IPS-20b (cell line): ENCODE measurements around the gene MYO10.

Experiments
- H3K27ac ChIP-seq: one replicate; pipeline ENCODE4 v1.5.1; 2013; ENCODE audit warnings: low read length
- H3K27me3 ChIP-seq: 2 replicates; pipeline ENCODE4 v1.6.1; 2013; ENCODE audit warnings: mild to moderate bottlenecking, low read length, inconsistent platforms; ENCODE audit not compliant: insufficient read depth
- H3K36me3 ChIP-seq: 2 replicates; pipeline ENCODE4 v1.6.1; 2013; ENCODE audit warnings: low read depth, mild to moderate bottlenecking, inconsistent platforms, low read length, moderate library complexity; ENCODE audit not compliant: insufficient read depth
- H3K4me1 ChIP-seq: 2 replicates; pipeline ENCODE4 v1.6.1; 2013; ENCODE audit warnings: mild to moderate bottlenecking, control low read depth, inconsistent platforms, low read length, moderate library complexity; ENCODE audit not compliant: insufficient read depth
- H3K4me3 ChIP-seq: 2 replicates; pipeline ENCODE4 v1.5.1; 2013; ENCODE audit warnings: mild to moderate bottlenecking, low read length, inconsistent platforms
- H3K9ac ChIP-seq: 2 replicates; pipeline ENCODE4 v1.6.1; 2013; ENCODE audit warnings: low read depth, mild to moderate bottlenecking, inconsistent platforms, low read length, moderate library complexity
- H3K9me3 ChIP-seq: 2 replicates; pipeline ENCODE4 v1.6.1; 2013; ENCODE audit warnings: mild to moderate bottlenecking, low read depth, low read length, inconsistent platforms; ENCODE audit not compliant: insufficient read depth

MYO10 gene

GRCh38 chr5:16926417-16926816 is 9.7 kb downstream of the MYO10 start:
- H3K4me3 ChIP-seq, result no peak overlapping the region
- no peaks in the 10 kb centered on the region for H3K9me3 ChIP-seq
- no peaks in the 10 kb centered on the region for H3K27me3 ChIP-seq
- H3K9ac ChIP-seq, result no peak overlapping the region
- H3K36me3 ChIP-seq, result no peaks in the 10 kb centered on the region
- H3K4me1 ChIP-seq, result 0 out of 2 replicates have a peak, but pooled peaks cover 3% of the 10 kb centered on the region
- no peak overlapping the region for H3K27ac ChIP-seq

DNA sequence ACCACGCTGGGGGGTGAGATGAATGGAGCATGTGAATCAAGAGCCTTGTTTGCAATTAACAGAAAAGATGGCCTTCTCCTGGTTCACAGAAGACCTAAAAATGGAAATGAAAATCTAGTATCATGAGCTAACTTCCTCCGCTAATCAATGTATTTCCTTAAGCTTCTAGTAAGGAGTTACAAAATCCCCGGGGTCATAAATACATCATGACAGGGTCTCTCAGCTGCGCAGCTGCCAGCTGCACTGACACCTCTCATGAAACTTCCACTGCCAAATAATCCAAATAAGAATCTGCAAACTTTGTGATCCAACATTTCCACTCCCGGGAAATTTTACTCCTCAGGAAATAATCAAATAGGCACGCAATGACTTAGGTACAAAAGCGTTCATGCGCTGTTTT is 11.9 kb downstream of the MYO10 start:
- no peak overlapping the region for H3K27ac ChIP-seq
- no peaks in the 10 kb centered on the region for H3K9me3 ChIP-seq
- no peak overlapping the region for H3K4me3 ChIP-seq
- H3K4me1 ChIP-seq, result no peaks in the 10 kb centered on the region
- no peaks in the 10 kb centered on the region for H3K36me3 ChIP-seq
- no peaks in the 10 kb centered on the region for H3K27me3 ChIP-seq
- no peak overlapping the region for H3K9ac ChIP-seq

DNA sequence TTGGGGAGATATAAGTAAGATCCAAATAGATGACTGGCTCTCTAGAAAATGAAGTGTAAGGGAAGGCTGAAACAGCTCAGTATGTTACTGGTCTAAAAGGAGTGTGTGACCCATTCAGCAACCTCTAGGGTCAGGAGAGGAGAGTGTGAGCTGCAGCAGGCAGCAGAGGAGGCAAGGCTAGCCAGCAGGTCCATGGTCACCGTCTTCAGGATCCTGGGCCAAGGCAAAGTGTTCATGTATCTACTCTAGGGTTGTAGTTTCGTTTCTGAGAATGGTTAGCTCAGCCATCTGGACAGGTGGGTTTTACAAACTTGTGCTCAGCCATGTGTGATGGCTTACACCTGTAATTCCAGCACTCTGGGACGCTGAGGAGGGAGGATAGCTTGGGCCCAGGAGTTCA is 13.7 kb downstream of the MYO10 start:
- no peaks in the 10 kb centered on the region for H3K27me3 ChIP-seq
- no peaks in the 10 kb centered on the region for H3K9me3 ChIP-seq
- H3K9ac ChIP-seq, result no peak overlapping the region
- no peaks in the 10 kb centered on the region for H3K36me3 ChIP-seq
- no peak overlapping the region for H3K27ac ChIP-seq
- H3K4me1 ChIP-seq, result no peaks in the 10 kb centered on the region
- H3K4me3 ChIP-seq, result no peak overlapping the region

GRCh38 chr5:16921211-16921610 is 14.9 kb downstream of the MYO10 start:
- Histone ChIP-seq H3K27me3 (no peaks in the 10 kb centered on the region), H3K27ac (no peak overlapping the region), H3K9me3 (no peaks in the 10 kb centered on the region), H3K4me3 (no peak overlapping the region), H3K36me3 (no peaks in the 10 kb centered on the region), H3K9ac (no peak overlapping the region), H3K4me1 (no peaks in the 10 kb centered on the region)

DNA sequence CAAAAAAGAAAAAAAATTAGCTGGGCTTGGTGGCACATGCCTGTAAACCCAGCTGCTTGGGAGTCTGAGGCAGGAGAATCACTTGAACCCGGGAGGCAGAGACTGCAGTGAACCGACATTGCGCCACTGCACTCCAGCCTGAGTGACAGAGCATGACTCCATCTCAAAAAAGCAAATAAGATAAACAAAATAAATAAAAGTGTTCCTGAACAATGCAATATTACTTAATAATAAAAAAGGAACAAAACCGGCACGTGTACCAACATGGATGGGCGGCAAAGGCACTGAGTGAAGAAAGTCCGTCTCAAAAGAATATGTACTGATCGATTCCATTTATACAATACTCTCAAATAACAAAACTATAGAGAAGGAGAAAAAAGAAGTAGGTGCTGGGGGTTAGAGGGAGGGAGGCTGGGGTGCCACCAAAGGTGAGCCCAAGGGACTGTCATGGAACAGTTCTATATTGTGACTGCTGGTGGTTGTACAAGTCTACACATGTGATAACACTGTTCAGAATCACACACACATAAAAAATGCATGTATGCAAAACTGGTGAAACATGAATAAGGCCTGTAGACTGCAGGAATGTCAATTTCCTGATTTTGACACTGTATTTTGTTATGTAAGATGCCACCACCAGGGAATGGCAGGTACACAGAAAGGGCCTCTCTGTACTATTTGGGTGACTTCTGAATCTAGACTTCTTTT is 15.8 kb downstream of the MYO10 start:
- H3K27me3 ChIP-seq, result no peaks in the 10 kb centered on the region
- H3K36me3 ChIP-seq, result no peaks in the 10 kb centered on the region
- no peaks in the 10 kb centered on the region for H3K9me3 ChIP-seq
- no peak overlapping the region for H3K27ac ChIP-seq
- no peak overlapping the region for H3K9ac ChIP-seq
- H3K4me1 ChIP-seq, result no peaks in the 10 kb centered on the region; the same call in 1 of the 2 replicates
- no peak overlapping the region for H3K4me3 ChIP-seq

GRCh38 chr5:16918891-16919671 is 17.0 kb downstream of the MYO10 start:
- Histone ChIP-seq H3K36me3 (no peaks in the 10 kb centered on the region), H3K4me1 (no peaks in the 10 kb centered on the region; the same call in 1 of the 2 replicates), H3K4me3 (no peak overlapping the region), H3K27ac (peak overlapping the region; percentile 51), H3K9ac (no peak overlapping the region), H3K27me3 (no peaks in the 10 kb centered on the region), H3K9me3 (no peaks in the 10 kb centered on the region)

- H3K36me3 ChIP-seq, result no peaks in the 10 kb centered on the region
- no peak overlapping the region for H3K27ac ChIP-seq
- H3K27me3 ChIP-seq, result no peaks in the 10 kb centered on the region
- H3K9me3 ChIP-seq, result no peaks in the 10 kb centered on the region
- H3K4me3 ChIP-seq, result no peak overlapping the region
- no peaks in the 10 kb centered on the region; the same call in 1 of the 2 replicates for H3K4me1 ChIP-seq
- H3K9ac ChIP-seq, result no peak overlapping the region
Observed at GRCh38 chr5:16918156-16918555, 17.9 kb downstream of the MYO10 start.

DNA sequence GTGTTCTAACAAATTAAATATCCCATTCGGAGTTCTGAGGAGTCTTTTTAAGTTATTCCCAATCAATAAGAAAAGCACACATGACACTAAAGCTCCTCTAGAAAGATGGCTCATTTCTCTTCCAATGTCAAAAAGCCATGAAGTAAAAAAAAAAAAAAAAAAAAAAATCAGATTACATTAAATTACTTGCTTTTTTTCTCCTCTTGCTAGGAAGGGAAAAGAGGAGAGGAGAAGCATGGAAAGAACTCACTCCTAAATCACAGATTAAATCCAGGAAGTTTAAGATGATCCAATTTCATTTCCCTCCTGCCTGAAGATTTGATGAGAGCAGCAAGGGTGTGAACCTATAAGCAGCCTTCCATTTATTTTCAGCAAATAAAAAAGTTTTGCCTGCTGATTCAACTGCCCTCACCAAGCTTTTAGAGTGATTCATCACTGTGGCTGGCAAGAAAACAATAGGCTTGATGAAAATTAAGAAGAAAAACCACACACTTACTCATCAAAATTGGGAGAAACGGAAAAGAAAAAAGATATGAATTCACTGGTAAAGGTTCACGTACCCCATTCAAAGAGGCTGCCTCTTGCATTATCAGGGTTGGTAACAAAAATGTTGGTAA is 19.7 kb downstream of the MYO10 start:
- H3K9ac ChIP-seq, result no peak overlapping the region

GRCh38 chr5:16914584-16914983 is 21.5 kb downstream of the MYO10 start:
- Histone ChIP-seq H3K36me3 (no peaks in the 10 kb centered on the region), H3K4me3 (no peak overlapping the region), H3K27ac (no peak overlapping the region), H3K27me3 (no peaks in the 10 kb centered on the region), H3K4me1 (no peaks in the 10 kb centered on the region; the same call in 1 of the 2 replicates), H3K9ac (no peak overlapping the region), H3K9me3 (no peaks in the 10 kb centered on the region)

More for the DNA sequence above, 19.7 kb downstream of the MYO10 start:
- no peaks in the 10 kb centered on the region for H3K9me3 ChIP-seq
- no peaks in the 10 kb centered on the region for H3K27me3 ChIP-seq
- H3K27ac ChIP-seq, result no peak overlapping the region
- no peak overlapping the region for H3K4me3 ChIP-seq
- H3K4me1 ChIP-seq, result no peaks in the 10 kb centered on the region; the same call in 1 of the 2 replicates
- H3K36me3 ChIP-seq, result no peaks in the 10 kb centered on the region

DNA sequence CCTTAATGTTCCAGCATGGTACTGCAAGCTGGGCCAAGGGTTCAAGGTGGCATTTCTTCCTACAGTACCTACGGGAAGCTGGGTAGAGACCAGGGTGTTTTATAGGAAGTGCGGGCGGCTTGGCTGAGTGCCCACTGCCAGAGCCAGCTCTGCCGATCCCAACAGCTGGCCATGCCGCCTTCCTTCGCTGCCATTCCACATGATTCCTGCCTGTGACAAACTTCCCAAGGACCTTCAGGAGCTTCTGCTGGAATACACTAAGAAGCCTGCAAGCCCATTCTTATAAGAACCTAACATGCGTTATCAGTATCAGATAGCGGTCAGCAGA is 22.0 kb downstream of the MYO10 start:
- H3K4me3 ChIP-seq, result no peak overlapping the region
- H3K9ac ChIP-seq, result no peak overlapping the region
- no peaks in the 10 kb centered on the region for H3K9me3 ChIP-seq
- H3K27me3 ChIP-seq, result no peaks in the 10 kb centered on the region
- H3K36me3 ChIP-seq, result no peaks in the 10 kb centered on the region
- H3K4me1 ChIP-seq, result no peaks in the 10 kb centered on the region; the same call in 1 of the 2 replicates
- H3K27ac ChIP-seq, result no peak overlapping the region

DNA sequence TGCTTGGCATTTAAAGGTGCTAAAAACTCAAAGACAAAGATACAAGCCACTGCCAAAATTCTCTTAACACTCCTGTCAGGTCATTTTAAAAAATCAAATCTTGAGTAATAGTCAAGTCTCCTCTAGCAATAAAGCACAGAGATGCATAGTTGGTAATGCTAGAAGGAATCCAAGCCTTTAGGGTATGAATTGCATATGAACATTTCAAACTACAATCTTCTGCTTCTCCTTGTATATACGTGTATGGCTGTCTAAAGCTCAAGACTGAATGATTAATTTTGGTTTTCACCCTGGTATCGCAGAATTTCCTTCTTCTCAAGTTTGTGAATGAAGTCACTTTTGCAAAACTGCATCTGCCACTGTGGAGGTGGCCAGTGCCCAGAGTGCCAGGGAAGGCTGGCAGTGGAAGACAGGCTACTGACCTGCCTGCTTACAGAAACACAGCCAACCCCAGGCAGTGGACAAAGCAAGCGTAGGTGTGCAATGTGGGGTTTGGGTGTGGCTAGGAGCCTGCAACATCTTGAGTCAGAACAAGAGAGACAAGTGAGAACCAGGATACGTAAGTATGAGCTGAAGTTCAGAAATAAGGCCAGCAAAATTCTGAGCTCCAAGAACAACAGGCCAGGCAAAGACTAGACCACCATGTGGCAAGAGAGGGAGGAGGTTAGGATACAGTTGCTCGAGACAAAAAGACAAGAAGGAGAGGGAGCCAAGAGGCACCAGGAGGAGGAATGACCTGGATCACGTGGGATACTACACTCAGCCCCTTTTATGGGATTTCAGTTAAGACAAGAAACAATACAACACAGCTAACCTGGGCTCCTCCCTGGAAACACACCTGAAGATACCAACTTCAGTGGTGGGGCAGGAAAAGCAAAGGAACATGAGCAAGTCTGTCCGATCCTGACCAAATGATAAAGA is 22.6 kb downstream of the MYO10 start:
- no peaks in the 10 kb centered on the region for H3K9me3 ChIP-seq
- H3K4me3 ChIP-seq, result no peak overlapping the region
- no peaks in the 10 kb centered on the region for H3K36me3 ChIP-seq
- no peaks in the 10 kb centered on the region; the same call in 1 of the 2 replicates for H3K4me1 ChIP-seq
- no peak overlapping the region for H3K27ac ChIP-seq
- no peak overlapping the region for H3K9ac ChIP-seq
- no peaks in the 10 kb centered on the region for H3K27me3 ChIP-seq
